Natural killer cell treated with Interleukin-12 subunit alpha and Interleukin-12 subunit beta and Interleukin-15 and Interleukin-18, amount 100 ng/mL, for 72 hours (primary cell): ENCODE results near the gene SP100. TPM values are rescaled to one million over a fixed set of nuclear protein-coding genes. Genes with fewer than 3 reads are reported as not detected.

Experiments
- ATAC-seq, 2 donors: fragments of 150-1000 bp; cut with Tn5 transposase in 1 of 2; sonication (Bioruptor Pico), chemical (Tn5 transposase) in 1 of 2; 2 replicates each; pipeline ENCODE4 v1.10.0; 2021
- DNase-seq: peaks from one replicate; pipeline ENCODE4 v3.0.0; 2022; ENCODE audit warnings: low spot score
- H3K27ac Mint-ChIP-seq, 2 donors: 1 replicate in 1 of 2; 2 replicates in 1 of 2; pipeline ENCODE4 v1.8.0; 2022; ENCODE audit warnings: mixed read lengths in 2 of 2, mild to moderate bottlenecking in 1 of 2, moderate library complexity in 1 of 2
- H3K27me3 Mint-ChIP-seq, 2 donors: 1 replicate in 1 of 2; 2 replicates in 1 of 2; pipeline ENCODE4 v1.8.0; 2022; ENCODE audit warnings: mixed read lengths in 2 of 2
- H3K36me3 Mint-ChIP-seq: one replicate; pipeline ENCODE4 v1.8.0; 2022; ENCODE audit warnings: mixed read lengths
- H3K4me1 Mint-ChIP-seq, 2 donors: 1 replicate in 1 of 2; 2 replicates in 1 of 2; pipeline ENCODE4 v1.8.0; 2022; ENCODE audit warnings: low read depth in 2 of 2, mixed read lengths in 2 of 2, mild to moderate bottlenecking in 1 of 2
- H3K4me3 Mint-ChIP-seq: one replicate; pipeline ENCODE4 v1.8.0; 2022; ENCODE audit warnings: mixed read lengths
- H3K9me3 Mint-ChIP-seq: 2 replicates; pipeline ENCODE4 v1.8.0; 2022; ENCODE audit warnings: mixed read lengths
- total RNA-seq, 2 donors: library from RNA; stranded (reverse); gene quantifications; one replicate each; pipeline ENCODE4 v1.2.3, GENCODE V29; 2022

Gene SP100
- total RNA-seq, 2 donors from 2014 or later, result 179 to 190 TPM

- no peak overlapping the region for H3K4me3 Mint-ChIP-seq
- ATAC-seq, result no peak
- peaks cover 18 to 30% of the 10 kb centered on the region in 2 donors for H3K4me1 Mint-ChIP-seq
- no peaks in the 10 kb centered on the region for H3K27me3 Mint-ChIP-seq
- peaks cover 33% of the 10 kb centered on the region for H3K36me3 Mint-ChIP-seq
- DNase-seq, result no peak
- no peaks in the 10 kb centered on the region for H3K9me3 Mint-ChIP-seq
- H3K27ac Mint-ChIP-seq, result peak overlapping the region in 1 of 2 donors; percentile 67
Measured at GRCh38 chr2:230502593-230502992, 86.6 kb downstream of the SP100 start.

GRCh38 chr2:230503798-230504197 lies 87.8 kb downstream of the SP100 start:
- H3K27me3 Mint-ChIP-seq, result no peaks in the 10 kb centered on the region
- H3K4me1 Mint-ChIP-seq, result peaks cover 8 to 19% of the 10 kb centered on the region in 2 donors
- no peak overlapping the region for H3K27ac Mint-ChIP-seq
- DNase-seq (no peak), ATAC-seq (no peak)
- no peak overlapping the region for H3K4me3 Mint-ChIP-seq
- H3K9me3 Mint-ChIP-seq, result no peaks in the 10 kb centered on the region
- H3K36me3 Mint-ChIP-seq, result peaks cover 35% of the 10 kb centered on the region

- no peaks in the 10 kb centered on the region for H3K27me3 Mint-ChIP-seq
- no peak for DNase-seq
- H3K36me3 Mint-ChIP-seq, result peaks cover 24% of the 10 kb centered on the region
- no peak overlapping the region for H3K4me3 Mint-ChIP-seq
- H3K4me1 Mint-ChIP-seq, result peaks cover 4 to 12% of the 10 kb centered on the region in 2 donors
- no peaks in the 10 kb centered on the region for H3K9me3 Mint-ChIP-seq
- no peak for ATAC-seq
- no peak overlapping the region for H3K27ac Mint-ChIP-seq
Measured at GRCh38 chr2:230505162-230505561, 89.2 kb downstream of the SP100 start.

- no peaks in the 10 kb centered on the region for H3K9me3 Mint-ChIP-seq
- H3K27ac Mint-ChIP-seq, result no peak overlapping the region
- peaks cover 16% of the 10 kb centered on the region for H3K36me3 Mint-ChIP-seq
- no peaks in the 10 kb centered on the region for H3K27me3 Mint-ChIP-seq
- H3K4me1 Mint-ChIP-seq, result peaks cover 0 to 4% of the 10 kb centered on the region in 2 donors
- ATAC-seq (no peak), DNase-seq (no peak)
- no peak overlapping the region for H3K4me3 Mint-ChIP-seq
Measured at GRCh38 chr2:230512955-230513748, 97.2 kb downstream of the SP100 start.

- ATAC-seq, result no peak
- peak overlapping the region in 1 of 2 donors; percentile 45 for H3K27ac Mint-ChIP-seq
- peaks cover 46% of the 10 kb centered on the region for H3K36me3 Mint-ChIP-seq
- DNase-seq, result no peak
- peaks cover 0 to 6% of the 10 kb centered on the region in 2 donors for H3K4me1 Mint-ChIP-seq
- no peak overlapping the region for H3K4me3 Mint-ChIP-seq
- H3K27me3 Mint-ChIP-seq, result no peaks in the 10 kb centered on the region
- H3K9me3 Mint-ChIP-seq, result peaks cover 17% of the 10 kb centered on the region
Measured at GRCh38 chr2:230520061-230520874, 104.3 kb downstream of the SP100 start.

- ATAC-seq (no peak), DNase-seq (no peak)
- Mint-ChIP-seq H3K27ac (no peak overlapping the region), H3K4me3 (no peak overlapping the region), H3K9me3 (peaks cover 17% of the 10 kb centered on the region), H3K27me3 (no peaks in the 10 kb centered on the region), H3K36me3 (peaks cover 43% of the 10 kb centered on the region), H3K4me1 (peaks cover 0 to 6% of the 10 kb centered on the region in 2 donors)
Measured at GRCh38 chr2:230520875-230521155, 104.8 kb downstream of the SP100 start.

- H3K36me3 Mint-ChIP-seq, result peaks cover 39% of the 10 kb centered on the region
- no peak overlapping the region for H3K27ac Mint-ChIP-seq
- ATAC-seq (no peak), DNase-seq (no peak)
- no peak overlapping the region for H3K4me3 Mint-ChIP-seq
- peaks cover 0 to 6% of the 10 kb centered on the region in 2 donors for H3K4me1 Mint-ChIP-seq
- no peaks in the 10 kb centered on the region for H3K27me3 Mint-ChIP-seq
- peaks cover 17% of the 10 kb centered on the region for H3K9me3 Mint-ChIP-seq
Measured at GRCh38 chr2:230521386-230521785, 105.4 kb downstream of the SP100 start.

GRCh38 chr2:230525682-230526081 lies 109.7 kb downstream of the SP100 start:
- peaks cover 61% of the 10 kb centered on the region for H3K36me3 Mint-ChIP-seq

GRCh38 chr2:230537531-230537976 lies 121.6 kb downstream of the SP100 start:
- DNase-seq, result no peak
- H3K9me3 Mint-ChIP-seq, result no peaks in the 10 kb centered on the region
- H3K4me1 Mint-ChIP-seq, result peaks cover 13 to 18% of the 10 kb centered on the region in 2 donors
- peak overlapping the region in 1 of 2 donors; percentile 74 for H3K27ac Mint-ChIP-seq
- no peaks in the 10 kb centered on the region for H3K27me3 Mint-ChIP-seq
- H3K36me3 Mint-ChIP-seq, result peaks cover 10% of the 10 kb centered on the region
- no peak for ATAC-seq
- no peak overlapping the region for H3K4me3 Mint-ChIP-seq

More at GRCh38 chr2:230525682-230526081, 109.7 kb downstream of the SP100 start:
- no peak overlapping the region for H3K27ac Mint-ChIP-seq
- ATAC-seq (no peak), DNase-seq (no peak)
- no peaks in the 10 kb centered on the region for H3K27me3 Mint-ChIP-seq
- H3K4me3 Mint-ChIP-seq, result no peak overlapping the region
- peaks cover 36% of the 10 kb centered on the region for H3K9me3 Mint-ChIP-seq
- H3K4me1 Mint-ChIP-seq, result peaks cover 0 to 10% of the 10 kb centered on the region in 2 donors

- Mint-ChIP-seq H3K36me3 (peaks cover 32% of the 10 kb centered on the region), H3K9me3 (peaks cover 6% of the 10 kb centered on the region), H3K4me1 (peaks cover 13 to 18% of the 10 kb centered on the region in 2 donors), H3K4me3 (no peak overlapping the region), H3K27ac (no peak overlapping the region), H3K27me3 (no peaks in the 10 kb centered on the region)
- DNase-seq, result no peak
- ATAC-seq, result no peak
Measured at GRCh38 chr2:230540332-230540731, 124.3 kb downstream of the SP100 start.

GRCh38 chr2:230541934-230542380 lies 126.0 kb downstream of the SP100 start:
- DNase-seq (no peak), ATAC-seq (peak in 1 of 2 donors; percentile 60)
- no peaks in the 10 kb centered on the region for H3K27me3 Mint-ChIP-seq
- peaks cover 9 to 18% of the 10 kb centered on the region in 2 donors for H3K4me1 Mint-ChIP-seq
- no peak overlapping the region for H3K4me3 Mint-ChIP-seq
- no peak overlapping the region for H3K27ac Mint-ChIP-seq
- peaks cover 32% of the 10 kb centered on the region for H3K36me3 Mint-ChIP-seq
- H3K9me3 Mint-ChIP-seq, result peaks cover 6% of the 10 kb centered on the region

- no peak overlapping the region for H3K27ac Mint-ChIP-seq
Measured at GRCh38 chr2:230542751-230543150, 126.8 kb downstream of the SP100 start.

GRCh38 chr2:230552181-230552580 lies 136.2 kb downstream of the SP100 start:
- ATAC-seq (no peak), DNase-seq (no peak)
- peaks cover 12 to 16% of the 10 kb centered on the region in 2 donors for H3K4me1 Mint-ChIP-seq
- peaks cover 13% of the 10 kb centered on the region for H3K36me3 Mint-ChIP-seq
- no peak overlapping the region for H3K27ac Mint-ChIP-seq
- H3K4me3 Mint-ChIP-seq, result no peak overlapping the region
- no peaks in the 10 kb centered on the region for H3K9me3 Mint-ChIP-seq
- H3K27me3 Mint-ChIP-seq, result peaks cover 0 to 5% of the 10 kb centered on the region in 2 donors

More at GRCh38 chr2:230542751-230543150, 126.8 kb downstream of the SP100 start:
- Mint-ChIP-seq H3K4me1 (peaks cover 5 to 18% of the 10 kb centered on the region in 2 donors), H3K4me3 (no peak overlapping the region), H3K9me3 (peaks cover 6% of the 10 kb centered on the region), H3K36me3 (peaks cover 32% of the 10 kb centered on the region), H3K27me3 (no peaks in the 10 kb centered on the region)
- ATAC-seq (no peak), DNase-seq (no peak)

GRCh38 chr2:230557065-230557464 lies 141.1 kb downstream of the SP100 start:
- no peak for DNase-seq
- Mint-ChIP-seq H3K36me3 (peaks cover 13% of the 10 kb centered on the region), H3K4me1 (peaks cover 12 to 16% of the 10 kb centered on the region in 2 donors), H3K9me3 (no peaks in the 10 kb centered on the region), H3K27ac (no peak overlapping the region), H3K27me3 (peaks cover 0 to 8% of the 10 kb centered on the region in 2 donors), H3K4me3 (no peak overlapping the region)
- no peak for ATAC-seq
